ENCODE measurements around the gene MYO5C.
"Not testable (repeated sequence)": the region's sequence is repeated elsewhere in the genome, so short reads cannot be mapped to it uniquely, and the experiment has no call there.

MYO5C gene

GRCh38 chr15:52303093-52303772 is 7.6 kb upstream of the MYO5C start:
- no peak for DNase-seq

- DNase-seq = no peak
Measured at GRCh38 chr15:52301265-52301847, 5.8 kb upstream of the MYO5C start.

- no peak for DNase-seq
Measured at GRCh38 chr15:52294881-52295420, 653 bp downstream of the MYO5C start.

DNA sequence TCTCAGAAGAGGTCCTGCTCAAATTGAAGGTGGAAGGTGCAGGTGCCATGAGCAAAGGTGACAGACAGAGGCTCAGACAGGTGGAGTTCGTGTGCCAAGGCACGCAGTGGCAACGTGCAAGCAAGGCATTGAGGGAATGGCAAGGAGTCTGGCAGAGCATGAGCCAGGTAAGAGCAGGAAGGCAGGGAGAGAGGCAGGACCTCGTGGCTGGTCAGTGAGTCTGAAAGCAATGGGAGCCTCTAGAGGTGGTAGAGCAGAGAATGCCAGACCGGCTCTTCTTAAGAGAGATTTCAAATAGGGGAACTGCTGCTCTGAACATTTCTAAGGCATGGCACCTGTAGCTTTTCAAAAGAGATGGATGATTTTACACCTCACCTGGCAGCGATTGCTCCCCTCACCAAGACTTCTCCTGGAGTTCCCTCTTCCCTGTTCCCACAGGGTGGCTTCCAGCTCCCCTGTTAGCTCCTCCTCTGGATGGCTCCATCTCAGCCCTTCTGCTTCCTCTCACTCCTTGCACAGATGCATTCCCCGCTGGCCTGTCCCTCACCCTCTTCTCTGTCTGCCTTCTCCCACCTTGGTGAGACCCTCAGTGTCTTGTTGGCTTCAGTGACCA is 2.7 kb downstream of the MYO5C start:
- no peak for DNase-seq

DNA sequence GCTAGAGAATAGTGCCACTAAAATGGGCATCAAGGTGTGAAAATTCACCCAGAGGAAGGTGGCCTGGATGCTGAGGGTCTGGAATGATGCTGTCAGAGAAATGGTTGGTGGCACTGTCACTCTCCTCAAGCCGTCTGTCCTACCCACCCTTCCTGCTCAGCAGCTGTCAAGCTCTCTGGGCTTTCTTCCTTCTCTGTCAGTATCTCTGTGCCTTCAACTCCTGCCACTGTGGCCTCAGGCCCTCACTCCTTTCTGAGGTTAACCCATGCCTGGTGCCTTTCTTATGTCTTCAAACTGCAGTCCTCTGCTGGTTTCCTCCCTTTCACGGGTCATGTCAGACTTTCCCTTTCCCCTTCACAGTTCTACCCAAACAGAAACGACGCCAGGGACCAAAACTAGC is 4.4 kb downstream of the MYO5C start:
- no peak for DNase-seq

GRCh38 chr15:52290800-52291199 is 4.8 kb downstream of the MYO5C start:
- DNase-seq = no peak

DNA sequence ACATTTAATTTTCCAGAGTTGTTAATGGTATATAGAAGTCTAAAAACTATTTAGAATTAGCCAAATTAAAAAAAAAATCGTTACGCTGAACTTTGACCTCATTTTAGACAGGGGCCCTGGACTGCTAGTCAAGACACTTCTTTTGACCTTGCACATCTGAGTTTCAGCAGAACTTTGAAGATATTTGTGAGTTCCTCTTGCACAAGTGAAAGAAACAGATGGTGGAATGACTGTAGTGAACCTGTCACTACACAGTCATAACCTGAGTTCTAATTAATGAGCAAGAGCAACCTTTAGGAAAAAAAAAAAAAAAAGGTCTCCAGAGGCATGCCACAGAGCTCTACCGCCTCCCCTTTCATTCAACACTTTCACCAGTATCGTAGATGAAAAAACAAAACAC is 5.3 kb downstream of the MYO5C start:
- DNase-seq = no peak

DNA sequence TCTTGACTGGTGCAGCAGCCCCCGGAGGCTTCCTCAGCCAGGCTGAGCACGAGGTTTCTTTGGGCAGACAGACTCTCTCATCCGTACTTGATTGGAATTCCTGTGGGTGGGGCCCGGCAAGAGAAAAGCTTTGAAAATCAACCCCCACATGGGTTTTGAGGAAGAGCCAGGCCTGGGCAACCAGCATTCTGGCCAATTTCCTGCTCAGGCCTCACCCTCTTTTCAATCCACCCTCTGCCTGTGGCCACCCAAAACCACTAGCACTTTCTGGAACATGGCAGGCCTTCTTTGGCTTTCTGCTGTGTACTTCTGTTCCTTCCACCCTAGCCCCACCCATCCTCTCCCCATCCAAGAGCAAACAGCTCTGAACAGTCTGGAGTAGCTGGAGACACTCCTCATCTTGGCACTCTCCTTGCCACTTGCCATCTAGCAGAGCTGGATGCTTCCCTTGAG is 5.9 kb downstream of the MYO5C start:
- no peak for DNase-seq

GRCh38 chr15:52288986-52289385 is 6.6 kb downstream of the MYO5C start:
- DNase-seq = no peak

DNA sequence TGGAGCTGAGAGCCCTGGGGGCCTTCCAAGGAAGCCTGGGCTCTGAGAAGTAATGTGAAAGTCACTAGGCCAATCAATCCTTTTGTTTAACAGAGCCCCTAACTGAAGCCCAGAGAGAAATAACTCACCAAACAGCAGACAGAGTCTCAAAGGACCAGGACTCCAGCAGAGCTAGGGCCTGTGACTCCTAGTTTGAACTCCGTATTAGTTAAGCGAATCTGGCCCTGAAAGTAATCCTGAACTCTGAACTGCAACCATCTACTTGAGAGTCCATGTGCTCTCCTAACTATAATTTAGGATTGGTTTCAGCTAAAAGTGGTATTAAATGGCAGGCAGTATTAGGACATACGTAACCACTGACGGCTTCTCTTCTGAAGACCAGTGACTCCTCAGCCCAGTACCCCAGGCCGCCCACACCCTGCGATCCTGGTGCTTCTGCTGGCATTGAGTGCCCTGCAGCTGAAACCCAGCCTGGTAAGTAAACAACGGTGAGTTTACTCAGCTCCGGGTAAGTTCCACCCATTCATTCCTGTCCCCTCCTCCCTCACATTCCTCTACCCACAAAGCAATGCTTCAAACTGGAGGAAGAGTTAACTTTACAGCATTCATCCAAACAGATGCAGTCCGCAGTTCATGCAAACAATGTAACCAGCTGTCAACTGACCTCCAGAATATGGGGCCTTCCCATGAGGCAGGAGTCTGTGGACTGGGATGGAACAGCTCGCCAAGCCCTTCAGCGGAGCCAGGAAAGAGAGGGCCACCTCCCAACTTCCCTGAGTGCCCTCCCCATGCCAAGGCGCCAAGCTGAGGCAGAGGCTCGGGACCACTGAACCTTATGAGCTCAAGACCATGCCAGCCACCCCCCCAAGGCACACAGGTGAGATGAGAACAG is 7.3 kb downstream of the MYO5C start:
- DNase-seq = no peak

DNA sequence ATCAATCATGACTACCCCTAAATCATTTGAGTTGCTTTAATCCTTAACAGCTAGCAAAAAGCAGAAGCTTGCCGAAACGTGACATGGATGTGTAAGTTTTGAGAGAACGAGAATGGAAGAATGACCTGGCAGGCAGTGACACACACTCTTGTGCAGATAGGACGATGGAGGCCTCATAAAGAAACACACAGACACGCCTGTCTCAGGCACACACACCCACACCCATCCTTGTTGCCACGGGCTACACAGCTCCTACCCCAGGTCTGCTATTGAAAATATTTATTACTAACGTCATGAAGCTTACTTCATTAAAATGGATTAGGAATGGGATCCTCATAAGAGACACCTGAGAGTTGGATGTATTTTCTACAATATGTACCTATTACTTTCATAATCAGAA is 8.5 kb downstream of the MYO5C start:
- no peak for DNase-seq

GRCh38 chr15:52285941-52286340 is 9.7 kb downstream of the MYO5C start:
- not testable (repeated sequence) for DNase-seq

DNA sequence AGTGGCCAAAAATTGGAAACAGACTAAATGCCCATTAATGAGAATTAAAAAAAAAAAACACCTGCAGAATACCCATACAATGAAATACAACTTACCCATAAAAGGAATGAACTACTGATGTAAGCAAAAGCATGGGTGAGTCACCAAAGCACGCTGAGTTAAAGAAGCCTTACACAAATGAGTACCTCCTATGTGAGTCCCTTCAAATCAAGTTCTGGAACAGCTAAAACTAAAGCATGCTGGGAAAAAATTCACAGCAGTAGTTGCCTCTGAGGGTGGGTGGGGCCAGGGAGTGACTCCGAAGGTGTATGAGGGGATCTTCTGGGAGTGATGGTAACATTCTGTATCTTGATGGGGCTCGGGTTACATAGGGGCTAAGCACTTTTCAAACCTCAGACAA is 11.4 kb downstream of the MYO5C start:
- DNase-seq = no peak

- DNase-seq = no peak
Measured at GRCh38 chr15:52283281-52283680, 12.3 kb downstream of the MYO5C start.

- no peak for DNase-seq
Measured at GRCh38 chr15:52282418-52282817, 13.2 kb downstream of the MYO5C start.

- DNase-seq = no peak
Measured at GRCh38 chr15:52281085-52282035, 14.2 kb downstream of the MYO5C start.

DNA sequence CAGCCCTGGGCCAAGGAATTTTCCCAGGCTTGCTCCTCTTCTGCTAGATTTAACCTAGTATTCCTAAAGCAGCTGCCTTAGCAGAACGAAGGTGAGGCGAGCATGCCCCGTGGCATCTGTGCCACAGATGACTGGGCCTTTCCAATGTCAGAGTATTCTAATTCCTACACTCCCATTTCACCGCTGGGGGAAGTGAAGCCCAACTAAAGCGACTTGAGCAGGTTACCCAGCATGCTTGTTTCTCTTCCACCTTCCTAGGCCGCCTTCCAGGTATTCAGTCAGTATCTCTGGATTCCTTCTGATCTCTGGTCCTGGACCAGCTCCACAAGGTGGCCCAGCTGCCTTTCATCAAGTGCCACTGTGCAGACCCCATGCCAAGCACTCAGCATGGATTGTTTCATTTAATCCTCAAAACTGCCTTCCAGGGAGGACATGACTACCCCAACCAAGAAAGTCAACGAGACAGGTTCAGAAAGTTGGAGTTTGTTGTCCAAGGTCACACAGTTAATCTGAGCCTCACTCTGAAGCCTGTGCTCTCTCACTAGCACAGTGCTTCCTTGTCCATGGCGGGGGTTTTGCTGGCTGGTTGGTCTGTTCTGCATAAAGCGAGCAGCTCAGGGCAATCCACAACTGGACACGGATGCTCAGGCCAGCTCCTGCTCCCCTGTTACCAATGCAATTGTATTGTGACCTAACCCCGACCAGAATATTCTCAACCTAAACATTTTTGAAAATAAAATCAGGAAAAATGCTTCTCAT is 15.1 kb downstream of the MYO5C start:
- no peak for DNase-seq

DNA sequence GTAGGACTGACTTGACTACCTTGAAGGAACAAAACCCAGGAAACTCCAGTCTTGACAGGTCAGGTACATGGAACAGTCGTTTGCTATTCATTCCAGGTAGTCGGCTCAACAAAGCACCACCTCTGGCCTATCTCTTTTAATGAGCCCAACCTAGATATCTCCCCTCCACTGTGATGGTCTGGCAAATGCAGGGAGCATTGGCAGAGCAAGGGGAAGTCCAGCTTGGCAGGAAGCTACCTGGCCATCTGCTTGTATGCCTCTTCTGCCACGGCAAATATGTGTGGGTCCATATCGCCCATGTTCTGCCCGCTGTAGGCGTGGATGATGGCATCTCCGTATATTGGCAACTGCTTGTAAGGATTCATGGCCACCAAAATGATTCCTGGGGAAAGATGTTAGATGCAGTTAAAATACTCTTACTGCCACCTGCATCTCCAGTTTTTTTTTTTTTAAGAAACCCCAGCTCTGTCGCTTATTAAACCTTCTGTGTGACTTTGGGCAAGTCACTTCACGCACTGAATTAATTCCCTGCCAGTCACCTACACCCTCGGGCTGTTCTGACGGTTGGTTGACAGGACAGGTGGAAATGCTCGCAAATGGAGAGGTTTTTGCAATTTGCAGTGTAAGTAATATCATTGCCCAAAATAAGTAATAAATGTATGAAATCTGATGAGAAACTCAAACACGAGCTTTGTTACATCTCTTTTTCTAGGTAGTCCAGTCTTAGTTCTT is 16.8 kb downstream of the MYO5C start:
- no peak for DNase-seq

DNA sequence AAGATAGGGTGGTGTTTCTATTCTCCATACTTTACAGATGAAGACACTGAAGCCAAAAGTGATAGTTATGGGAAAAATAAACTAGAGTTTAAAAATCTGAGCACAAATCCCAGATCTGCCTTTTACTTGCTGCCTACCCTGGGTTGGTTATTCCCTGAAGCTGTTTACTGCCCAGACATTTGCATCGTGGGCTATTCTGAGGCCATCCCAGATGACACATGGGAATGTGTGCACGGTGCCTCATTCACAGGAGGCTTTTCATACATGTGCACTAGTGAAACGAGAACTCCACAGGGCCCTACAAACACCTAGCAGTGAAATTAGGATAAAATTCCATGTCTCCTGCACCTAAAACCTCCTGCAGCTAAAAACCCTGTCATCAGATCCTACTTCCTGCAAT is 17.5 kb downstream of the MYO5C start:
- DNase-seq = no peak

DNA sequence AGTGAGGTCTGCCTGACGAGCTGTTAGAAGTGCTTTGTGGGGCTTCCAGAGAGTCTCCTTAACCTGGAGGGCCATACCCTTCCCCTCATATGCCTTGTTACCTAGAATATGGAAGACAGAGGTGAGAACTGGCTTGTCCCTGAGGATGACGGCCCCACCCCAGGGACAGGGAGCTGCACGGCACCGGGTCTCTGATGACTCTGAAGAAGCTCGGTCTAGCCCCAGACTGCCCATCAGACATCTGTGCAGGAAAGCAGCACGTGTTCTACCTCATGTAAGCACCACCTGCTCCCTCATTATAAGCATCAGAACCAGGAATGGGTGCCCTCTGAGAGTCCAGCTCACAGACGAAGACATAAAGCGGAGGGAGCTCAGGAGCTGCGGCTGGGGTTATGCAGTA is 18.0 kb downstream of the MYO5C start:
- no peak for DNase-seq
